HG02798 (cell line): ENCODE results near the gene FBRSL1.

ENCODE experiments used
- ATAC-seq: cut with Tn5 transposase; IDR thresholded peaks from one replicate; pipeline ENCODE4 v1.9.1; 2021; ENCODE audit warnings: mild to moderate bottlenecking; ENCODE audit not compliant: unreplicated experiment, poor library complexity

The FBRSL1 gene

DNA sequence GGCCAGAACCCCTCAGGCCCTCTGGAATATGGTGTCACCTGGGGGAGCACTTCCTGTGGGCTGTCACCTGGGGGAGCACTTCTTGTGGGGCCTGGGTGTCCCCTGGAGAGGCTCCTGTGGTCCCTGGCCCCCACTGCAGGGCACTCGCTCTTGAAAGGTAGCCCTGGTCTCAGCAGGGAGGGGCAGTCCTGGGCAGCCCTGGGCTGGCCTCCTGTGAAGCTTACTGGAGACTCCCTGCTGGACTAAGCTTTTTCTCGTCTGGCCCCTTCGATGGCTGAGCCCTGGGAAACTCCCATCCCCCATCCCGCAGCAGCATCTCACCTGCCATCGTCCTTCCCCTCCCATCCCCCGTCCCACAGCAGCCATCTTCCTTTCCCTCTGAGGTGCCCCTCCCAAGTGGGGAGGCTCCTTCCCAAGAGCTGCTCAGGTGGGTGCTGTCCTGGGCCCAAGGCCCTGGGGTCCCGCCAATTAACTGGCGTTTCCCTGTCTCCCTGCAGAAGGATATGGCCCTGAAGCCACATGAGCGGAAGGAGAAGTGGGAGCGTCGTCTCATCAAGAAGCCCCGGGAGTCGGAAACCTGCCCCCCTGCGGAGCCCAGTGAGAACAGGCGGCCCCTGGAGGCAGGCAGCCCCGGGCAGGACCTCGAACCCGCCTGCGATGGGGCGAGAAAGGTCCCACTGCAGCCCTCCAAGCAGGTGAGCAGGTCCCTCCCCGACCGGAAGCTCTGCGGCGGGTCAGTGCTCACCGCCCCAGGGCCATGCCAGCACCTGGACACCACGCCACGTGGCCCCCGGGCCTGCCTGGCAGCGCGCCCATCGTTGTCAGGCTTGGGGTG, 17.9 kb downstream of the FBRSL1 start:
- ATAC-seq = no peak

DNA sequence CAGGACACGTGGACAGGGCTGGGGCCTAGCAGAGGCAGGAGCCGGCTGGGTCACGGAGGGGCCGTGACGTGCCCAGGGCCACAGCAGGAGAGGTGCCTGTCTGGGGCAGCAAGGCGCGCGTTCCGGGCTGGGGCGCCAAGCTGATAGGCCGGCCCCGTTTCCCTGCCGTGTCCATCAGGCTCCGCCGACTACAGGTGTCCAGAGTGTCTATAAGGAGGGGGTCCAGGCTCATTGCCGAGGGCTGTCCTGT, 18.5 kb downstream of the FBRSL1 start:
- ATAC-seq = no peak

DNA sequence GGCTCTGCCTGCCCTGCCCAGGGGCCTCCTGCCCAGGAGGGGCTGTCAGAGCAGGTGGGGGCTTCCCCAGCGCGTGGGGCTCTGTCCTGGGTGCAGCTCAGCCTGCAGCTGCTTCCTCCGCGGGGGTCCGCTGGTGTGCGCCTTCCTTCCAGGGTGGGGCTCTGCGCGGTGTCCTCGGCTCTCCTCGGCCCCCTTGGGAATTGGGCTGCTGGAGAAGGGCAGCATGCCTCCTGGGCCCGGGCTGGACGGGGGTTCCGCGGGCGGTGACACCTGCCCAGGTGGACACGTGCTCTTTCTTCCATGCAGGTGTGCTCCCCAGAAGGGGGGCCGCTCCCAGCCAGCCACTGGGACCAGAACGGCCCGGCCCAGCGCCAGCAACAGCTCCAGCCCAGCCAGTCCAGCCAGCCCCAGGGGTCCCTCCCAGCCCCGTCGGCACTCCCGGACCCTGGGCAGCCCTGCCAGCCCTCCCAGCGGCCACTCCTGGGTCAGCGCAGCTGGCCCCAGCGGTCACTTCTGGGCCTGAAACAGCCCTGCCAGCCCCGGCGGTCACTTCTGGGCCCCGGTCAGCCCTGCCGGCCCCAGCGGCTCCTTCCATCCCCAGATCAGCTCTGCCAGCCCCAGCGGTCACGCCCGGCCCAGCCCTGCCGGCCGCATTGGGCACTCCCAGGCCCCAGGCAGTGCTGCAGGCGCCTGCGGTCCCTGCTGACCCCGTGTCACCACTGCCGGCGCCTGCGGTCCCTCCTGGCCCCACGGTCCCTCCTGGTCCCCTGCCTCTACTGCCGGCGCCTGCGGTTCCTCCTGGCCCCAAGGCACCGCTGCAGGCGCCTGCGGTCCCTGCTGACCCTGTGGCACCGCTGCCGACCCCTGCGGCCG, 19.1 kb downstream of the FBRSL1 start:
- ATAC-seq = no peak

DNA sequence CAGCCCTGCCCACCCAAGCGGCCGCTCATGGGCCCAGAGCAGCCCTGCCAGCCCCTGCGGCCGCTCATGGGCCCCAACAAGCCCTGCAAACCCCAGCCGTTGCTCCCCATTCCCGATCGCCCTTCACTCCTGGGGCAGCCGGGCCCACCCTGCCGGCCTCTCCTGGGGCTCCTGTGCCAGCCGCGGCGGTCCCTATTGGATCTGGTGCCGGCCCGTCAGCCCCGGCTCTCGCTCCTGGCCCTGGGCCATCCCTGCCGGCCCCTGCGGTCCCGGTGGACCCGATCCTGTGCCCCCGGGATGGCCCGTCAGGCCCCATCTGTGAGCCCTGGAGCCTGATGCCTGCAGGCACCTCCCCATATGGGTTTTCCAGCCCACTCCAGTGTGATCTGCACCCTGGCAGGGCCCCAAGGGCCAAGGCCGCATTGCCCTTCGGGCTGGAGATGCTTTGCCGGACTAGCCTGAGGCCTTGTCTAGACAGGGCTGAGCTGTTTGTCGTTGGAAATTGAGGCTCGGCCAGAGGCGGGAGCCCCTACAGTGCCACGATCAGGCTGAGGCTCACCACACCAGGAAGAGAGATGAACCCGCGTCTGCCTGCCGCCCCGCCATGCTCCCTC, 20.3 kb downstream of the FBRSL1 start:
- no peak for ATAC-seq

DNA sequence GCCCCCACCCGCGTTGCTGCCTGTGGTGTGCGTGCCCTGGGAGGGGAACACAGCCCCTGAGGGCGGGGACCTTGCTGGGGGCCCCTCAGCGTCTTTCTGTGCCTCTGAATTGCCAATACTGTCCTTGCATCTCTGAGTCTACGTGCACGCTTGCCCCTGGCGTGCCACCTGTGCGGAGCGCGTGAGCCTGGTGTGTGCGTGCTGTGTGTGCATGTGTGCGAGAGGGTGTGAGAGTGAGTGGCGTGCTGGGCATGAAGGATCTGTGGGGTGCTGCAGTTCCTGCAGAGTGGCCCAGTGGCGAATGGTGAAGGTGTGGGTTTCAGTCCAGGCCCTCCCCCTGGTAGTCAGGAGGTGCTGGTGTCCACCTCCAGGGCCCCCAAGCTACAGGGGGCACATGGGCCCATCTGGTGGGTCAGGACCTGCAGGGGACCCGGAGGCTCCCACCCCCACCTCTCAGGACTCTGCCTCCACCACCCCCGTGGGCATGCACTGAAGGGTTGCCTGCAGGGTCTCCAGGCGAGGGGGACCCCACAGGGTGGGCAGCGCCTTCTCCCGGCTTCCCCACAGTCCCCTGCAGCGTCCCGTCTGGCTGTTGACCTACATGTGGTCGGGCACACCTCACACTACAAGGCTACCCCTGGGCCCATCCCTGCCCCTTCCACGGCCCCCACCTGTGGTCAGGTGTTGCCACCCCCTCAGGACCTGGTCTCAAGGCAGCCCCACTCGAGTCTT, 21.0 kb downstream of the FBRSL1 start:
- no peak for ATAC-seq

DNA sequence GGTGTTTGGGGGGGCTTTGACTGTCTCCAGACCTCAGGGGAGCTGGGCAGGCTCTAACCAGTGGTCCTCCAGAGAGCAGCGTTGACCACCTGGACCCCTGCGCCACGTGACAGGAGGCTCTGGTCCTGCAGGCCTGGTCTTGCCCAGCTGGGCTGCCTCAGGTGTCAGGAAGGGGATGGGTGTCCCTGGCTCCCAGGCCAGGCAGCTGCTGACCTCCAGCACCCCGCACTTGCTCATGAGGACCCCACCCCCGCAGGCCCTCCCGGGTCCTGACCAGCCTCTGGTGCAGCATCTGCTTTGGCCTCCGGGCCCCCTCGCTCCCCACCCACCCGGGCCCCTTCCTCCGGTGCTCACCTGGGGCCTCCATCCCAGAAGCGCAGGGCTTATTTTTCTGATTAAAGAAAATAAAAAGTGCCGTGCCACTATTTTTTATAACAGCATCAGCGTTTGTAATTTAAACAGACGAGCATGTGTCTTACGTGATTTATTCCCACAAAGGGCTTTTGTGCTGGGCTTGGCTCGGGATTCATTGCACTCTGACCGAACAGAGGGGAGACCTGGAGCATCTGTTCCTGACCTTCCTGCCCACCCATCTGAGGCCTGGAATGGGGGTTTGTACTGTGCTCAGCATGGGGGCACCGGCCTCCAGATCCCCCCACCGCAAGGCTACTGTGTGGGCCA, 21.7 kb downstream of the FBRSL1 start:
- no peak for ATAC-seq

DNA sequence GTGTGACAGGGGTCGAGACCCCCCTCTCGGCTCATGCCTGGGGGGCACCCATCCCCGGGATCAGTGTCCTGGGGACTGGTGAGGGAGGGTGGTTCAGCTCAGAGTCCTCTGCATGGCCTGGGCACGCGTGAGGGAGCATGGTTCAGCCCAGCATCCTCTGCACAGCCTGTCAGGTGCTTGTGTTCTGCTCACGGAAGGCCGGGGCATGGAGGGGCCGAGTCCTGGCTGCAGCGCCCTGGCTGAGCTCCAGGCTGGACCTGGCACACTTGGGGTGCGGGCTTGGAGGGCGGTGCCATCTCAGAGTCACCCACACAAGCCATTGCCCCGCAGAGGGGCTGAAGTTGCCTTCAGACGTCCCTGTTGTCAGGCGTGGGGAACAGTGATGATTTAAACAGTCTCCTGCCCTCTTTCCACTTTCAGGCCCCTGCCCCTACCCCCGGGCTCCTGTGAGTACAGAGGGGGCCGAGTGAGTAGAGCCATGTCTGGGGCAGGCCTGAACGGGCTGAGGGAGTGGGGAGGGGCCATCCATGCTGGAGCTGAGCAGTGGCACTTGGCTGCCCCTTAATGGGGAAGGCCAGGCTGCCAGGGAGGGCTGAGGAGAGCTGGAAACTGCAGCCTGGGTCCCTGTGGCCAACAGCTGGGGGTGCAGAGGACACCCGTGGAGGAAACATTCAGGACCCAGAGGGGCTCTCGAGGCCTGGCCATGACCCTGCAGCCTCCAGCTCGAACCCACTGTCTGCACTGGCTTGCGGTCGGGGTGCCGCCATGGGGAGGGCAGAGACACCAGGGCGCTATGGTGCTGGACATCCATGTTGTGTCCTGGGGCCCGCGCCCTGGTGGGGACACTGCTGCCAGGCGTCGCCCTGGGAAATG, 22.5 kb downstream of the FBRSL1 start:
- ATAC-seq = no peak

DNA sequence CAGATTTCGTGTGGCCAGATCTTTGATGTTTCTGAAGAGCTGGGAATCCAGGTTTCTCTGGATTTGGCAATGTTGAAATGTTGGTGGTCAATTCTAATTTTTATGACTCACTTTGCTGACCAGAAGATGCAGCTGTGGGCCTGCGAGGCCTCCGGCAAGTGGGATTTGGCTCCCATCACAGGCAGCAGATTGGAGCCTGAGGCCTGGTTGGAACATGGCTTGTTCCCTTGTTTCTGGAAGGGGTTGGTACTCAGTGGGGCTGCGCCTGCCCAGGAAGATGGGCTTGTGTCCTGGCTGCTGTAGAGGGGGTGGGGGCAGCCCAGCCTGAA, 23.1 kb downstream of the FBRSL1 start:
- no peak for ATAC-seq

DNA sequence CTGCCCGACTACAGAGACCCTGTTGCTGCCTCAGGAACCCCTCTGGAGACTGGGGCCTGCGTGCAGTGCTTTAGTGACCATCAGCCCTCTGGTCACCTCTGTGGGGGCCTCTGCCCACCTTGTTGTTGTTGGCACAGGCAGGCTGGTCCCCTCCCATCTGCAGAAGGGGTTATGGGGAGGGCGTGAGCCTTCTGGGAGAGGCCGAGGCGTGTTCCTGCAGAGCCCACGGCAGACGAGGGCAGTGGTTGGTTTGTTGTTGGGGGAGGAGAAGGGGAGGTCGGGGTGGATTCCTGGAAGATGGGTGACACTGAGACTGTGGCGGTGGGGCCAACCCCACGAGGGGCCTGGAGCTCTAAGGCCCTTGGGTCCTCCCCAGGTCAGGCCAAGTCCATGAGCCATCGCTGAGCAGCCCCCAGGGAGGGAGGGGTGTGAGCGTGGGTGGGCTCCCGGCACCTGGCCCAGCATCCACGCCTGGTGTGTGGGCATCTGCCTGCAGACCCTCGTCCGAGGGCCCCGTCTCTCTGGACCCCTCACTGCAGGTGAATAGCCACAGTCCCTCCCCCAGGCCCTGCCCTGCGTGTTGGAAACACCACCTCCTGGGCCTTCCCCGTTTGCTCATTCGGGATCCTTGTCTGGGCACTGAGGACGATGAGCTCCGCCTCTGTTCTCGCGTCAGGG, 23.6 kb downstream of the FBRSL1 start:
- no peak for ATAC-seq

DNA sequence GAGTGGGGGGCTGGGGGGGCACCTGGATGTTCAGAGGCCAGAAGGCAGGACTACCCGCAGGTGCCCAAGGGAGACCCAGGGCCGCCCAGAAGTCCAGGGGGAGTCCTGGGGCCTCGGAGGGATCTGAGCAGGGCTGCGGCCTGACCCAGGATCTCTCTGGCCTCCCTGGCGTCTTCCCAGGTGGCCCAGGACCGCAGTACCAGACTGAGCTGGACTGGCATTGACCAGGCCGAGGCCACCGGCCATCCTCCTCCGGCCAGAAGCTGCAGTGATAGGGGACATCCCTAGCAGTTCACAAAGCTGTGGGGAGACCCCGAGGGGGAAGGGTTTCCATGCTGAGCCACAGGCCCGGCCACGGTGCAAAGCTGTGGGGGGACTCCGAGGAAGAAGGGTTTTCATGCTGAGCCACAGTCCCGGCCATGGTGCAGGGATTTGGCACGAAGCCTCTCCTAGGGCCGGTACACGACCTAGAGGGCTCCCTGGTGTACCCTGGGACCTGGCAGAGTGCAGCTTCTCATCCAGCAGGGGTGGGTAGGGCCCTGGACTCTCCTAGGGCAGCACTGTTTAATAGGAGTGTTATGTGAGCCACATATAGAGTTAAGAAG, 24.4 kb downstream of the FBRSL1 start:
- ATAC-seq = no peak

DNA sequence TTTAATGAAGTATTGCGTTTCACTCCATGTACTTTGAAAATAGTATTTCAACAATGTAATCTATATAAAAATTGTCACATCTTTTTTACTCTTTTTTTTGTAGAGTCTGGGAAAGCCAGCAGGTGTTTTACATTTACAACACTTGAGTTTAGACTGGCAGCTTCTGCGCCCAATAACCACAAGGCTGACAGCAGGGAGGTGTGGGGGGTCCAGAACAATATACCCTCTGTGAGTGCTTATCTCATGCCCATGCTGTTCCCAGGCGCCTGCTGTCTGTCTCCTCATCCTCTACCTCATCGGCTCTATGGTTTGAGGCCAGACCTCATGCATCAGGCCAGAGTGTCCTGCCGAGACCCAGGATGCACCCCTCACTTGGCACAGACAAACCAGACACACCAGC, 24.9 kb downstream of the FBRSL1 start:
- ATAC-seq = no peak

DNA sequence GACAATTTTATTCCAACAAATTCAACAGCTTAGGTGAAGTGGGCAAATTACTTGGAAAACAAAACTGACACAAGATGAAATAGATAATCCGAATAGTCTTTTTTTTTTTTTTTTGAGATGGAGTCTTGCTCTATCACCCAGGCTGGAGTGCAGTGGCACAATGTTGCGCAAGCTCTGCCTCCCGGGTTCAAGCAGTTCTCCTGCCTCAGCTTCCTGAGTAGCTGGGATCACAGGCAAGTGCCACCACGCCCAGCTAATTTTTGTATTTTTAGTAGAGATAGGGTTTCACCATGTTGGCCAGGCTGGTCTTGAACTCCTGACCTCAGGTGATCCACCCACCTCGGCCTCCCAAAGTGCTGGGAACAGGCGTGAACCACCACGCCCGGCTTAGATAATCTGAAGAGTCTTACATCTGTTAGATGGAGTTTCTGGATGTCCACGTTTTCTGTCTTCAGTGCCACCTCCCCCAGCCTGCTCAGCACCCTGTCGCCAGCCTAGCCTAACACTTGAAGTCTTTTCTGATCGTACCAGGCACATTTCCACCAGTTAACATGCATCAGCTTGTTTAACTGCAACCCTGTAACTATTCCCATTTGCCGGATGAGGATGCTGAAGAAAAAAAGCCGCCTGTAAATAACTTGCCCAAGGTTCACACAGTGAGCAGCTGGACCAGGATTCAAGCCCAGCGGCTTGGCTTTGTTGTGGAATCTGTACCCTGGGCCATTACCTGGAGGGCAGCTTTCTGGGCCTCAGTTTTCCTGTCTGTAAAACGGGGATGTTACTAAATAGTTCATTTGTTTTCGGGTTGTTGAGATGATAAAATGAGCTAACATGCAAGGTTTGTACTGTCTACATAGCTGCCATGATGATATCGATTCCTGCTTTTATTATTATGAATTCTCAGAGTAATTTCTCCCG, 26.4 kb downstream of the FBRSL1 start:
- ATAC-seq = no peak

DNA sequence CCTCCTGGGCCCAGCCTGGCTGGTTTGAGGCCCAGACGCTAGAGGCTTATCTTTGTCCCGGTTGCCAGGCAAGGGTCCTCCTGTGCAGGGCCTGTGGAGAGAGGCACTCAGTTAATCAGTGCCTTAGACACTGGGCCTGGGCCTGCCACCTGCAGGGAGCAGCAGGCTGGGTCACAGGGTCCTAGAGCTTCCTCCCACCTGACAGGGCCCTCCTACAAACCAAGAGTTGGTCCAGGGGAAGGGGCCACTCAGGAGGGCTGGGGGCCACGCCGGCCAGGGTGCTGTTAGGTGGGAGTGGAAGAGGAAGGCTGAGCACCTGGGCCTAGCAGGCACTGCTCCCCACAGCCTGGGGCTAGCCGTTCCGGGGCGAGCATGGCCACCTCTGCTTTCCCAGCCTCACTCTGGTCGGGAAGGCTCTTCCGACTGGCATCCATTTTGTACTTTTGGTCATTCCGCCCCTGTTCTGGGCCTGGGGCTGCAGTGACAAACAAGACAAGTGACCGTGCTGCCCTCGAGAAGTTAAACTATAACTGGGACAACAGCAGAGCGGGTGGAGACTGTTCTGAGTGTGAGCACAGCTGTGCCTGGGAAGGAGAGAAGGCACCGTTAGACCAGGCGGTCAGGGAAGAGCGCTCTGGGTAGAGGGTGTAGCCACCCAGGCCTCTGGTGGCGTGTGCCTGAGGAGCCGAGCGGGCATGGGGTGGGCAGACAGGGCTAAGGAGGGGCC, 27.2 kb downstream of the FBRSL1 start:
- ATAC-seq = no peak

DNA sequence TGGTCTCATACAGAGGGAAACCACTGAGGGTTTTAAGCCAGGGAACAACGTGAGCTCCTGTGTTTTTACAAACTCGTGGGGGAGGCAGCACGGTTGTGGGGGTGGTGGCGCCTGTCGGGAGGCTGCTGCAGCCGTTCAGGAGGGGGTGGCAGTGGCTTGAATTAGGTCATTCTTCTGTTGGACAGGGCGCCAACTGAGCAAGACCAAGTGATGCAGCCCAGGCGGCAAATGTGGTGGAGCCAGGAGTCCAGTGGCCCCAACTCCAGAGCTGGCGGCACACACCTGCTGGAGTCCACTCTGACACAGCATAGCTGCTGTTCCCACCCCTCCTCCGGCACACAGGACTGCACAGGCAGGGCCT, 27.8 kb downstream of the FBRSL1 start:
- no peak for ATAC-seq

DNA sequence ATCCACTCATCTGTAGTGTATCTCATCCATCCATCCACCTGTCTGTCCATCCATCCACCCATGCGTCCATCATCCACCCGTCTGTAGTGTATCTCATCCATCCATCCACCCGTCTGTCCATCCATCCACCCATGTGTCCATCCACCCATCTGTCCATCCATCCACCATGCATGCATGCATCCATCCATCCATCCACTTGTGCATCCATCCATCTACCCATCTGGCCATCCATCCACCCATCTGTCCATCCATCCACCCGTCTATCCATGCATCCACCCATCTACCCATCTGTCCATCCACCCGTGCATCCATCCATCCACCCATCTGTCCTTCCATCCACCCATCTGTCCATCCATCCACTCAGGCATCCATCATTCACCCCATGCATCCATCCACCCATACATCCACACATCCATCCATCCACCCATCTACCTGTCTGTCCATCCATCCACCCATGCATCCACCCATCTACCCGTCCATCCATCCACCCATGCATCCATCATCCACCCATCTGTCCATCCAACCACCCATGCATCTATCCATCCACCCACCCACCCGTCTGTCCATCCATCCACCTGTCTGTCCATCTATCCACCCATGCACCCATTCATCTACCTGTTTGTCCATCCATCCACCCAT, 28.5 kb downstream of the FBRSL1 start:
- ATAC-seq = no peak

DNA sequence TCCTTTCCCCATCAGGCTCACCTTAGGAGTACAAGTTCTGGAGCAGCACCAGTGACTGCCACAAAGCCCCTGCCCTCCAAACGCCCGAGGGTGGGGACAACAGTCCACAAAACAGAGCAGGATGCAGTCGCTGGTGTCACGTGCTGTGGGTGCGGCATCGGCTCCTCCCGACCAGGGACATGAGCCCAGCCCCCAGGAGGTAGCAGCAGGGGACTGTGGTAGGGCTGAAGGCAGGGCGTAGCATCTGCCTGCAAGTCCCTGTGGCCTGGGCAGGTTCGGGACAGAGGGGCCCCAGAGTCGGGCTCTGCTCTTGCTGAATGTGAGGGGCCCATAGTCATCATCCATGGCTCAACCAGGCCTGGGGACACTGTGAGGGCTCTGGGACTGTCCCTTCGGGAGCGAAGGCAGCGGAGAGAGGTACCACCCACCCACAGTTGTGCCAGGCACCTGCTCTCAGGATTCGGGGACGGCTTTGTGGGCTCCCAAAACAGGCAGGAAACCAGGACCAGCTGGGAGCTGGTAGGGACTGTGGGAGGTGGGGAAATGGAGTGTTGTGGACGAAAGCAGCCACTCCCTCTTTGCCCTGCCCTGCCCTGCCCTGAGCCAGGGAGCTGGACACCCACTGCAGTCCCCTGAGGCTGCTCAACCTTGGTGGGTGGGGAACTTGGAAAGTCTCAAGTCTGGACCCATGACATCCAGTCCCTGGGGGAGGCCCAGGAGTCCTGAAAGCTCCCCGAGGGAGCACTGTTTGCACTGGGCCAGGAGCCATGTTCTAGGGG, 30.7 kb downstream of the FBRSL1 start:
- no peak for ATAC-seq
